PFSK-1 (cell line): ENCODE results near the gene NR1H3.

Source experiments
- POLR2AphosphoS5 ChIP-seq: IDR thresholded peaks from 2 replicates; pipeline ENCODE4 v1.6.1; 2012; ENCODE audit warnings: low read depth, mild to moderate bottlenecking, control low read depth, low read length, moderate library complexity
- REST ChIP-seq, 2 experiments: IDR thresholded peaks; 2 replicates each; pipeline versions ENCODE4 v1.6.1 to v1.8.0; 2011 to 2012; ENCODE audit warnings: low read depth in 2 of 2, low read length in 2 of 2, control low read depth in 1 of 2, inconsistent platforms in 1 of 2, mild to moderate bottlenecking in 1 of 2, moderate library complexity in 1 of 2; ENCODE audit not compliant: insufficient read depth in 1 of 2
- SIN3A ChIP-seq: IDR thresholded peaks from 2 replicates; pipeline ENCODE4 v1.6.1; 2012; ENCODE audit warnings: mild to moderate bottlenecking, low read length, moderate library complexity, borderline replicate concordance; ENCODE audit not compliant: insufficient read depth

DNA sequence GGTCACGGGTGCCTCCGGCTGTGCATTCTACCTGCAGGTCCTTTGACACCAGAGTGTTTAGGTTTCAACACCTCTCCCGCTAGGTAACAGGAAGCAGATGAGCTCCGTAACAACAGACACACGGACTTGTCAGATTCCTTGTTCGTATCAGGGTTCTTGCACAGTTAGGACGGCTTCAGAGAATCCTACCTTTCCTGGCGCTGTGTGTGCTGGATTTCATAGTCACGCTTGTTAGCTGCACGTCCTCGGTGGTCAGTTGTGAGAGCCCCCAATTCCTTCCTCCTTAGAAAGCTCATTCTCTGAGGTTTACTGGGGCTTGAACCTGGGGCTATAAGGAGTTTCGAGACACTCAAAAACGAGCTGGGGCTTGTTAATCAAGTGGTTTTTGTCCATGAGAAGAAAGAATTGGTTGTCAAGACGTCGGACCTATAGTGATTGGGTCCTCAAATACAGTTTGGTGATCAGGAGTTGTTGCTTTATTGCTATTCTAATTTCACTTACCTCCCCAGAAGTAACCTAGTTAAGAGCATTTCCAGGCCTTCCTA, 42.4 kb upstream of the NR1H3 start:
- TF ChIP-seq POLR2AphosphoS5 (no peak), SIN3A (no peak), REST (IDR thresholded peaks at IDR 0.05; ENCODE audit: insufficient read depth in 1 of 2, low read depth in 2 of 2, low read length in 2 of 2) (no peak)
